Activated naive CD4-positive, alpha-beta T cell treated with anti-CD3 and anti-CD28 coated beads, Interleukin-2, amount 10 ng/mL, durations not matched to agents 5 hours and 36 hours (primary cell): Measurements from ENCODE around the gene SELENON. TPM values are rescaled to one million over a fixed set of nuclear protein-coding genes. Genes with fewer than 3 reads are reported as not detected.

ENCODE experiments used
- total RNA-seq, 2 experiments: library from RNA; stranded (reverse); gene quantifications; one replicate each; pipeline ENCODE4 v1.2.3, GENCODE V29; 2021

Gene SELENON
- total RNA-seq = 10 to 100 TPM; 13.4 to 14.3 TPM

GRCh38 chr1:25799935-25800702 is at the start of gene SELENON:
Gene SELENON, plus strand, starts transcription at chr1:25800193. Its CDS starts 38 bp downstream, at chr1:25800231.

GRCh38 chr1:25819491-25820246 is 19.7 kb downstream of the SELENON start, which contains the start of gene MTFR1L:
Gene MTFR1L, plus strand, starts transcription at chr1:25819954. Its CDS starts 3,151 bp downstream, at chr1:25823105.

DNA sequence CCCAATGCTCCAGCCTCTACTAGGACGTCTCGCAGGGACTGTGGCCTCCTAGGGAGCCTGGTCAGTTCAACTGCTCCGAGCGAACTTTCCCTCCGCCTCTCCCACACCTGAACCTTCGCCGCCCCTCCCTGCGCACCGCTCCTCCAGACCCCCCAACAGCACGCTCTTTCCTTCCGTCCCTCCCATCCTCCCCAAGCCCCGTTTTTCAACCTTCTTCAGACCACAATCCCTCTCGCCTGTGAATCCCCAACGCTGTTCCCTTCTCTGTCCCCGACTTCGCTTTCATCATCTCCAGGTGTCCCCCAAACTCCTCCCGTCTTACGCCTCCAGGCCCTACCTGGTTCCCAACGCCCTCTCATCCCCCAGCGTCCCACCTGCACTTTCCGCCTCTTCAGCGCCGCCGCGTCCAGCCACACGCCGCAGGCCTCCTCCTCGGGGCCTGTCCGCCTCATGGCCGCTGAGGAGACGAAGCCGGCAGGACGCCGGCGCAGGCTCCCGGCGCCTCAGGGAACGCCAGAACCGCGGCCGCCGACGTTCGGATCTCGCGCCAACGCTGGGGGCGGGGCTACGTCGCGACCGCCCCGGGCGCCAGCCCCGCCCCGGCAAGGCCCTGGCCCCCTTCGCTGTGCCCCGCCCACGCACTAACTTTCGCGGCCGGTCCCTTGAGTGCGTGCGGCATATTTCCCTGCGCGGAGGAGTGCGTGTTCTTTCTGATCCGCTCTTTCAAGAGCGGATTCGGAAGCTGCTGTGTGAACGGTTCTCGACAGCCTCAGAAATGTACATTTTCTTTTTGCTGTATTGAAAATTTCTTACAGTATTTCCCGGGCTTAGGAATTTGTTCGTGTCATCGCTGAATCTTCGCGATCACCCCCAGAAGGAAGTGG is 59.2 kb downstream of the SELENON start, which contains the start of gene AUNIP:
TSS of gene AUNIP (minus strand) at position 552 of the 884 bp plus-strand sequence. CDS start at position 452, 100 bp downstream.

Other genes starting within 250 kb of the SELENON start
- 10 to 100 TPM; 40.9 to 41.0 TPM for gene MAN1C1, start 183.4 kb upstream of the SELENON start, total RNA-seq
- gene MTFR1L, start 19.8 kb downstream of the SELENON start, total RNA-seq = 10 to 100 TPM; 44.0 to 45.6 TPM
- 1 to 10 TPM; 3.0 to 4.4 TPM for gene AUNIP, start 59.3 kb downstream of the SELENON start, total RNA-seq
- 1 to 10 TPM; 1.7 to 2.1 TPM for gene PAQR7, start 75.5 kb downstream of the SELENON start, total RNA-seq
- gene STMN1, start 106.2 kb downstream of the SELENON start, total RNA-seq = 100 to 1,000 TPM; 550 to 577 TPM
- gene PAFAH2, start 197.9 kb downstream of the SELENON start, total RNA-seq = 10 to 100 TPM in 1 of 2 experiments, 1 to 10 TPM in 1; 9.9 to 10.7 TPM
- not detected for gene EXTL1, start 221.6 kb downstream of the SELENON start, total RNA-seq
- gene SLC30A2, start 245.9 kb downstream of the SELENON start, total RNA-seq = not detected